Panc1 (cell line): Measurements from ENCODE around the gene C1orf167. TPM values are rescaled to one million over a fixed set of nuclear protein-coding genes. Genes with fewer than 3 reads are reported as not detected.

Experiments
- ATAC-seq: fragments of 200-7000 bp; cut with Tn5 transposase; 2 replicates; pipeline ENCODE4 v1.9.1; 2020; ENCODE audit warnings: mild to moderate bottlenecking, moderate library complexity
- BruUV-seq: library from RNA; stranded (reverse); fragments of 400-500 nt; replicated peaks from 2 replicates; lab custom pipeline; 2021; lab: Mats Ljungman, UMichigan
- CTCF ChIA-PET: fragments of 300-600 bp; sonication (Branson Sonifier 250); formaldehyde crosslinking; loops from one replicate; lab custom pipeline; 2022; ENCODE audit warnings: antibody characterized with exemption; lab: Charles Lee
- POLR2A ChIA-PET: fragments of 300-600 bp; sonication (Branson Sonifier 250); formaldehyde crosslinking; loops from one replicate; lab custom pipeline; 2022; ENCODE audit warnings: antibody characterized with exemption; lab: Charles Lee
- DNase-seq: peaks from one replicate; pipeline ENCODE4 v3.0.0-alpha.2; 2010; ENCODE audit warnings: low read depth, low spot score
- H3K27ac ChIP-seq: 2 replicates; pipeline ENCODE4 v1.5.1; 2011; ENCODE audit warnings: mild to moderate bottlenecking, low read length, inconsistent platforms
- H3K27me3 ChIP-seq: fragments of 200-500 bp; sonication (Bioruptor generic); 2 replicates; pipeline ENCODE4 v1.6.0; 2014; ENCODE audit warnings: low read length, inconsistent platforms; ENCODE audit not compliant: control insufficient read depth, insufficient read depth
- H3K36me3 ChIP-seq: fragments of 200-500 bp; sonication (Bioruptor generic); 2 replicates; pipeline ENCODE4 v1.5.1; 2014; ENCODE audit warnings: inconsistent platforms, mild to moderate bottlenecking, low read length, moderate library complexity; ENCODE audit not compliant: control insufficient read depth, insufficient read depth
- H3K4me1 ChIP-seq: 2 replicates; pipeline ENCODE4 v1.5.1; 2011; ENCODE audit warnings: inconsistent platforms, mild to moderate bottlenecking, low read length, moderate library complexity; ENCODE audit not compliant: control insufficient read depth, insufficient read depth
- H3K4me3 ChIP-seq, 2 experiments: 2 replicates each; pipeline ENCODE4 v1.5.1; 2011 to 2012; ENCODE audit warnings: low read depth in 2 of 2, low read length in 2 of 2, mild to moderate bottlenecking in 2 of 2, inconsistent platforms in 1 of 2, moderate library complexity in 1 of 2
- H3K9me3 ChIP-seq: fragments of 200-500 bp; sonication (Bioruptor generic); 2 replicates; pipeline ENCODE4 v1.5.1; 2014; ENCODE audit warnings: low read depth, mild to moderate bottlenecking, inconsistent platforms, low read length, moderate library complexity; ENCODE audit not compliant: control insufficient read depth, insufficient read depth
- POLR2AphosphoS5 ChIP-seq: IDR thresholded peaks from 2 replicates; pipeline ENCODE4 v1.6.1; 2012; ENCODE audit warnings: mild to moderate bottlenecking, low read depth, low read length, moderate library complexity
- SIN3A ChIP-seq: IDR thresholded peaks from 2 replicates; pipeline ENCODE4 v1.6.1; 2012; ENCODE audit warnings: low read depth, mild to moderate bottlenecking, low read length, moderate library complexity, borderline replicate concordance; ENCODE audit not compliant: insufficient read depth
- TCF7L2 ChIP-seq: IDR thresholded peaks from 2 replicates; pipeline ENCODE4 v1.6.1; 2011; ENCODE audit warnings: mild to moderate bottlenecking, low read depth, low read length, inconsistent platforms
- in situ Hi-C: cut with HindIII; loops from 2 replicates; pipeline ENCODE4 v1.10.0; 2016; ENCODE audit warnings: low sequenced_read_pairs, low pct_unique_long_range_greater_than_20kb
- intact Hi-C: fragments of 100-400 bp; cut with micrococcal nuclease; formaldehyde crosslinking; loops from one replicate; pipeline ENCODE4 v1.10.0; 2022; ENCODE audit not compliant: unreplicated experiment
- total RNA-seq: library from RNA; stranded (reverse); gene quantifications from one replicate; pipeline ENCODE4 v1.2.1, GENCODE V29; 2021; ENCODE audit not compliant: unreplicated experiment
- TF ChIP-seq, protein P1 (sequence below), 2 experiments: IDR thresholded peaks; 2 replicates each; pipeline ENCODE4 v1.6.1; 2011 to 2012; ENCODE audit warnings: low read depth in 2 of 2, control low read depth in 1 of 2, low read length in 1 of 2, mild to moderate bottlenecking in 1 of 2, moderate library complexity in 1 of 2; ENCODE audit not compliant: insufficient read depth in 1 of 2
- TF ChIP-seq, protein P2 (sequence below): fragments of 450-650 bp; IDR thresholded peaks from 2 replicates; pipeline ENCODE4 v1.5.1; 2017; ENCODE audit warnings: mild to moderate bottlenecking

C1orf167 gene
- total RNA-seq, 1 experiment from 2014 or later, result not detected

DNA sequence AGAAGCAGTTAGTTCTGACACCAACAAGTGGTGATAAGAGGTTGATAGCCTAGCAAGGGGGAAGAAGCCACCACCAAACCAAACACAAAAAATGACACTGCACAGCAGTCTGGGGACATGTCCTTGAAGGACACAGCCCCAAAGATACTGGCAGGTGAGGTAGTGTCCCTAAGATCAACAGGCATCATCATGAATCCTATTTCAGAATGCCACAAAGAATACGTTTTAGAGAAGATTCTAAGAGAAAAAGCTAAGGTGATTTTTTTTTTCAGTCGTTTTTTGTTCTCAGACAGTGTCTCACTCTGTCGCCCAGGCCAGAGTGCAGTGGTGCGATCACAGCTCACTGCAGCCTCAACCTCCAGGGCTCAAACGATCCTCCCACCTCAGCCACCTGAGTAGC lies 24.2 kb downstream of the C1orf167 start:
- intact Hi-C loops, result no loop called here
- BruUV-seq, result TSS peak; percentile 67
- POLR2A ChIA-PET, result no interaction called here

DNA sequence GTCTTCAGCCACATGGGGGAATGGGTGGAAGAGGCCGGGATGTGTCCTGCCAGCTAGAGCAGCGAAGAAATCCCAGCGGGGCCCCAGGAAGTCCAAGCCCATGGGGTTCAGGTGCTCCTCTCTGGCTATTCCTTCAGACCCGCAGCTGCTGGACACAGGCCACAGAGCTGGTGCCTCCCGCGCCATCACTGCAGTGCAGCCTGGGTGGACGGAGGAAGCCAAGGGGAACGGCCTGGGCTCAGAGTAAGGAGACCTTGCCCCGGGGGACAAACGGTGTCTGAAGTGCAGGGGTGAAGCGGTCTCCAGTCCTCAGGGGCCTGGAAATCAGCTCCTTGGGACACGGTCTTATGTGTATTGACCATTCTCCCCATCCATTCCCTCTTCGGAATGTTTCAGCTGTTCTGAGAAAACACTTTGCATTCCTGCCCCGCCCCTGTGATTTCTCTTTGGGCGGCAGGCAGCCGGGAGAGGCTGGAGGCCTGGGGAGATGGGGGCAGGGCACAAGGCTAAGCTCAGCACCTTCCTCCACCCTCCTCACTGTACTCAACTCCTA lies 25.3 kb downstream of the C1orf167 start:
- H3K4me1 ChIP-seq, result peaks cover 13% of the 10 kb centered on the region
- no TSS peak for BruUV-seq
- H3K36me3 ChIP-seq, result no peaks in the 10 kb centered on the region
- intact Hi-C loops, result no loop called here
- TF ChIP-seq SIN3A (no peak), POLR2AphosphoS5 (no peak), TCF7L2 (no peak)
- TF ChIP-seq, protein P1, sequence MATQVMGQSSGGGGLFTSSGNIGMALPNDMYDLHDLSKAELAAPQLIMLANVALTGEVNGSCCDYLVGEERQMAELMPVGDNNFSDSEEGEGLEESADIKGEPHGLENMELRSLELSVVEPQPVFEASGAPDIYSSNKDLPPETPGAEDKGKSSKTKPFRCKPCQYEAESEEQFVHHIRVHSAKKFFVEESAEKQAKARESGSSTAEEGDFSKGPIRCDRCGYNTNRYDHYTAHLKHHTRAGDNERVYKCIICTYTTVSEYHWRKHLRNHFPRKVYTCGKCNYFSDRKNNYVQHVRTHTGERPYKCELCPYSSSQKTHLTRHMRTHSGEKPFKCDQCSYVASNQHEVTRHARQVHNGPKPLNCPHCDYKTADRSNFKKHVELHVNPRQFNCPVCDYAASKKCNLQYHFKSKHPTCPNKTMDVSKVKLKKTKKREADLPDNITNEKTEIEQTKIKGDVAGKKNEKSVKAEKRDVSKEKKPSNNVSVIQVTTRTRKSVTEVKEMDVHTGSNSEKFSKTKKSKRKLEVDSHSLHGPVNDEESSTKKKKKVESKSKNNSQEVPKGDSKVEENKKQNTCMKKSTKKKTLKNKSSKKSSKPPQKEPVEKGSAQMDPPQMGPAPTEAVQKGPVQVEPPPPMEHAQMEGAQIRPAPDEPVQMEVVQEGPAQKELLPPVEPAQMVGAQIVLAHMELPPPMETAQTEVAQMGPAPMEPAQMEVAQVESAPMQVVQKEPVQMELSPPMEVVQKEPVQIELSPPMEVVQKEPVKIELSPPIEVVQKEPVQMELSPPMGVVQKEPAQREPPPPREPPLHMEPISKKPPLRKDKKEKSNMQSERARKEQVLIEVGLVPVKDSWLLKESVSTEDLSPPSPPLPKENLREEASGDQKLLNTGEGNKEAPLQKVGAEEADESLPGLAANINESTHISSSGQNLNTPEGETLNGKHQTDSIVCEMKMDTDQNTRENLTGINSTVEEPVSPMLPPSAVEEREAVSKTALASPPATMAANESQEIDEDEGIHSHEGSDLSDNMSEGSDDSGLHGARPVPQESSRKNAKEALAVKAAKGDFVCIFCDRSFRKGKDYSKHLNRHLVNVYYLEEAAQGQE (IDR thresholded peaks at IDR 0.05; ENCODE audit: insufficient read depth in 1 of 2, low read depth in 2 of 2, low read length in 1 of 2), result no peak
- ChIA-PET POLR2A (no interaction called here), CTCF (no interaction called here)
- ATAC-seq, result peak; percentile 22
- no peak overlapping the region for H3K27ac ChIP-seq
- no peak overlapping the region for H3K4me3 ChIP-seq
- no peak for DNase-seq
- no peaks in the 10 kb centered on the region for H3K9me3 ChIP-seq
- in situ Hi-C loops, result no loop called here
- H3K27me3 ChIP-seq, result no peaks in the 10 kb centered on the region

More for the DNA sequence above, 24.2 kb downstream of the C1orf167 start:
- no peak for DNase-seq
- TF ChIP-seq, protein P2, sequence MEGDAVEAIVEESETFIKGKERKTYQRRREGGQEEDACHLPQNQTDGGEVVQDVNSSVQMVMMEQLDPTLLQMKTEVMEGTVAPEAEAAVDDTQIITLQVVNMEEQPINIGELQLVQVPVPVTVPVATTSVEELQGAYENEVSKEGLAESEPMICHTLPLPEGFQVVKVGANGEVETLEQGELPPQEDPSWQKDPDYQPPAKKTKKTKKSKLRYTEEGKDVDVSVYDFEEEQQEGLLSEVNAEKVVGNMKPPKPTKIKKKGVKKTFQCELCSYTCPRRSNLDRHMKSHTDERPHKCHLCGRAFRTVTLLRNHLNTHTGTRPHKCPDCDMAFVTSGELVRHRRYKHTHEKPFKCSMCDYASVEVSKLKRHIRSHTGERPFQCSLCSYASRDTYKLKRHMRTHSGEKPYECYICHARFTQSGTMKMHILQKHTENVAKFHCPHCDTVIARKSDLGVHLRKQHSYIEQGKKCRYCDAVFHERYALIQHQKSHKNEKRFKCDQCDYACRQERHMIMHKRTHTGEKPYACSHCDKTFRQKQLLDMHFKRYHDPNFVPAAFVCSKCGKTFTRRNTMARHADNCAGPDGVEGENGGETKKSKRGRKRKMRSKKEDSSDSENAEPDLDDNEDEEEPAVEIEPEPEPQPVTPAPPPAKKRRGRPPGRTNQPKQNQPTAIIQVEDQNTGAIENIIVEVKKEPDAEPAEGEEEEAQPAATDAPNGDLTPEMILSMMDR, result no peak
- TF ChIP-seq POLR2AphosphoS5 (no peak), SIN3A (no peak), TCF7L2 (no peak)
- TF ChIP-seq, protein P1 (IDR thresholded peaks at IDR 0.05; ENCODE audit: insufficient read depth in 1 of 2, low read depth in 2 of 2, low read length in 1 of 2), result no peak
- H3K27me3 ChIP-seq, result no peaks in the 10 kb centered on the region
- H3K36me3 ChIP-seq, result no peaks in the 10 kb centered on the region
- no peak overlapping the region for H3K27ac ChIP-seq
- no peak for ATAC-seq
- H3K4me3 ChIP-seq, result no peak overlapping the region
- in situ Hi-C loops, result no loop called here
- CTCF ChIA-PET, result no interaction called here
- peaks cover 13% of the 10 kb centered on the region for H3K4me1 ChIP-seq
- H3K9me3 ChIP-seq, result no peaks in the 10 kb centered on the region
